ENCODE results near the gene UBXN4.

- TF ChIP-seq CEBPB (IDR thresholded peaks at IDR 0.05) (no peak), MAFK (IDR thresholded peaks at IDR 0.05; ENCODE audit: partially characterized antibody) (no peak)
- TF ChIP-seq, protein P1, sequence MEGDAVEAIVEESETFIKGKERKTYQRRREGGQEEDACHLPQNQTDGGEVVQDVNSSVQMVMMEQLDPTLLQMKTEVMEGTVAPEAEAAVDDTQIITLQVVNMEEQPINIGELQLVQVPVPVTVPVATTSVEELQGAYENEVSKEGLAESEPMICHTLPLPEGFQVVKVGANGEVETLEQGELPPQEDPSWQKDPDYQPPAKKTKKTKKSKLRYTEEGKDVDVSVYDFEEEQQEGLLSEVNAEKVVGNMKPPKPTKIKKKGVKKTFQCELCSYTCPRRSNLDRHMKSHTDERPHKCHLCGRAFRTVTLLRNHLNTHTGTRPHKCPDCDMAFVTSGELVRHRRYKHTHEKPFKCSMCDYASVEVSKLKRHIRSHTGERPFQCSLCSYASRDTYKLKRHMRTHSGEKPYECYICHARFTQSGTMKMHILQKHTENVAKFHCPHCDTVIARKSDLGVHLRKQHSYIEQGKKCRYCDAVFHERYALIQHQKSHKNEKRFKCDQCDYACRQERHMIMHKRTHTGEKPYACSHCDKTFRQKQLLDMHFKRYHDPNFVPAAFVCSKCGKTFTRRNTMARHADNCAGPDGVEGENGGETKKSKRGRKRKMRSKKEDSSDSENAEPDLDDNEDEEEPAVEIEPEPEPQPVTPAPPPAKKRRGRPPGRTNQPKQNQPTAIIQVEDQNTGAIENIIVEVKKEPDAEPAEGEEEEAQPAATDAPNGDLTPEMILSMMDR (IDR thresholded peaks at IDR 0.05) = no peak
These were observed 55.0 kb downstream of the UBXN4 start for GRCh38 chr2:135796606-135797005.
